GM18507 (cell line): ENCODE data around the gene TANC1.

Experiments
- DNase-seq: peaks from one replicate; pipeline ENCODE4 v3.0.0; 2011; ENCODE audit warnings: low read depth; ENCODE audit not compliant: insufficient read length; ENCODE audit errors: extremely low spot score
- FAIRE-seq: peaks from 2 replicates; lab custom pipeline; 2011; peaks lifted over from hg19 to GRCh38; lab: Jason Lieb, UNC

TANC1 gene

DNA sequence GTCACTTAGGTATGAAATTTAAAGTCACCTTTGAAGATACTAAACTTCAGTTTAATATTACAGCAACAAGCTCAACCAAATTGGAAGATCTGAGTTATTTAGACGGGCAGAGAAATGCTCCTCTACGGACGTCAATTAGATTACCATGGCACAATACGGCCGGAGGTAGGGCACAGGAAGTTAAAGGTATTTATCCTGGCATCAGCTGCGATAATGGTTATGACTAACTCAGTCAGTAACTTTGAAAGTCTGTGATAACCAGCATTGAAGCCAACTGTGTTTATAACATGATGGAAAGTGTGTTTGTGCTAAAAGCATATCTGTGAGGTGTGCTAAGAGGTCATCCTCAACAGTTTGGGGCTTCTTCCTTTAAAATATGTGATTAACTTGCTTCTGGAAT lies 200.7 kb downstream of the TANC1 start:
- no peak for FAIRE-seq

DNA sequence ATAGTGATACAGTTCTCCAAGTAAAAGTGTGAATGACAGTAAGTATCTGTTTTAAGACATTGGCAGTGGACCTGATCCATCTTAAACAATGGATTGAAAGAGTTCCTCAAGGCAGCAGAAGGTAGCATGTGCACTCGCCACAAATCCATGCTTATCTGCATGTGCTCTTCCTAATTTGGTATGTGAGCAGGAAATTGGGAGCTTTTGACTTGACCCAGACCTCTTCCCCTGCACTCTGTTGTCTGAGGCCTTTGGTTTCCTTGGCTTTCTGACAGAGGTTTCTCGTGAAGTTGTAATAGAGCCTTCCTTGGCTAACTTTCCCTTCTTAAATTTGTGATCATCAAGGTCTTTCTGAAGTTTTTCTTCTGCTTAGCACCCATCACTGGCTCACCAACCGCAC lies 204.0 kb downstream of the TANC1 start:
- FAIRE-seq = no peak

More for the DNA sequence above, 200.7 kb downstream of the TANC1 start:
- DNase-seq = no peak

DNA sequence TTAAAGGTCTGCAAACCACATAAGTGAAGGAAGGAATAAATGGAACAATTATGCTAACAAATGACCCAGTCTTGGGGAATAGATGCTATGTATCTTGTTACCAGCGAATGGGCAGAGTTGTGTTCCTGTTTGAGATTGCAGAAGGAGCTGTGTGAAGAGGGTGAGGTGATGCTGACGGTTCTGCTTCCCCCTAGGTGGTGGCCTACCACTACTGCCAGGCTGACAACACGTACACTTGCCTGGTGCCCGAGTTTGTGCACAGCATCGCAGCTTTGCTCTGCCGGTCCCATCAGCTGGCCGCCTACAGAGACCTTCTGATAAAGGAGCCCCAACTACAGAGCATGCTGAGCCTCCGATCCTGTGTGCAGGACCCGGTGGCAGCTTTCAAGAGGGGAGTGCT lies 206.3 kb downstream of the TANC1 start:
- DNase-seq = no peak
- FAIRE-seq = no peak

More for the DNA sequence above, 204.0 kb downstream of the TANC1 start:
- no peak for DNase-seq

DNA sequence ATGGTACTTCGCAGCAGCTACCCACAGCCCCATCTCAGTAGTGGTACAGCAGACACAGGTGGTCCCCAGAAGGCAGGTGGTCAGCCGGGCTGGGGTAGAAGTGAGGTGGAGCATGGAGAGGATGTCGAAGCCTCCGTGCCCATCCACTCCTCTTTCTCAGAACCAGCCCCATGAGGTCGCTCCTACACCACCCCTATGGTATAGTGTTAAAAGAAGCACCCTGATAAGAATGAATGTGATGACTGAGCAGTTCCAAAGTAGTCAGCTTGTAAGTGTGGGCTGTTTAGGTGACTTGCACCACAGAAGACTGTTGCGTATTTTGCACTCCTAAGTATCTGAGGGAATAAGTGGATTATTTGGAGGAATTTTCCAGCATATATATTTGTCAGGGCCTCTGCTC lies 206.7 kb downstream of the TANC1 start:
- DNase-seq (no peak), FAIRE-seq (no peak)

DNA sequence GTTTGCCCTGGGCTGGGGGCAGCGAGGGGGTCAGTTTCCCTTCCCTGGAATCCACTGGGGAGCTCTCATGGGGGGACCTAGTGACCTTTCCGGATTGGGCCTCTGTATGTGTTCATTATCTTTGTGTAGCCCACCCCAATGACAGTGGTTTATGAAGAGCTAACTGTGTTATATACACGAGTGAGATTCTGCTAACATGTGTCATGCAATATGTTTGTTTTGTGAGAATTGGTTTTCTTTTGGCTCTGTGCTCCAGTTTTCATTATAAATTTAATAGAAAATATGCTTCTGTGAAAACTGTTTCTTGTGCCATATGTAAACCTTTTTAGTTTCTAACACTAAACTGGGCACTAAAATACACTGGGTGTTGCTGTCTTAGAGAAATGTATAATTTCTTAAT lies 207.5 kb downstream of the TANC1 start:
- DNase-seq (no peak), FAIRE-seq (no peak)

DNA sequence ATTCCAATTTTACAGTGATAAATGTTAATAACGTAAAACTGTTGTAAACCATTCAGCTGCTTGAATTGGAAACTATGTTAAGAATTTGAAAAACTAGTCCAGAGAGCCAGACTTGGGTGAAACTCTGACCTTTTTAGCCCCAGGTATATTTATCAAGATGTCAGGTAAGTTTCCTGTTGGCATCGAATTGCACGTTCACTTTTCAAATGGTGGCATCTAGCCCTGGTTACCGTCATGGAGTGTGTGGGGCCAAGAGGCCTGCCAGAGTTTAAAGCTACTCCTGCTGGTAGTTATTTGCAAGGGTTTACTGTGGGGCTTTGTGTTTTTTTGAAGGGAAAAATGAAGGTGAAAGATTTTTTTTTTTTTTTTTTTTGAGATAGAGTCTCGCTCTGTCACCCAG lies 208.1 kb downstream of the TANC1 start:
- no peak for DNase-seq
- no peak for FAIRE-seq

DNA sequence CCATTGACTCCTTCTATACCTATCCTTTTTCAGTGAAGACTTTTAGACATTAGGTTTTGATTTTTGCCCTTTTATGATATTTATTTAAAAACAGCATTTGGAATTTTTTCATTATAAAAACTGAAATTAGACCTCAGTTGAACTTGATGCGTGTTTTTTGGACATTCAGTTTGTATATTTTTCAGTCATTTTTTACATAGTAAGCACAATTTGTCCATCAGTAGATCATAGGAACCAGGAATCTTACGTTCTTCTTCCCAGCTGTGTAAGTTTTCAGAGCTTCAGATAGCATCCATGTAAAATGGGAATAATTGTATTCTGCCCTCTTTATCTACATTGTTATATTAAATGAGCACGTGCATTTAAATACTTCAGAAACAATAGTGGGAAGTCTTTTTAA lies 208.9 kb downstream of the TANC1 start:
- DNase-seq (no peak), FAIRE-seq (no peak)

DNA sequence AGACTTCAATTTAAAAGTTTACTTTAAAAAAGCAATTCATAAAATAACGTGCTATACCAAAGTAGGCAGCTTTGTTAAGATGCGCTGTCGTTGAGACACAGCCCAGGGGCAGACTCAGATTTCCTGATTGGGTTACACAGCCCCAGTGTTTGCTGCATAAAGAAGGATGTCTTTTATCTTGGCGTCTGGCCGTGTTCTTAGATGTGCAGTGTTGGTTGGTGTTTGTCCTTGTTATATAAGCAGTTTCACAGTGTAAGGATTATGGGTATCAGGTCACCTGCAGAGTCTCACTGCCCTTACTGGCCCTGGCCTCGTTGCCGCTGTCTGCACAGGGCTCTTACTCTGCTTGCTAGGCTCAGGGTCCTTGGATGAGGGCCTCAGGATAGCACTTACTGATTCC lies 209.5 kb downstream of the TANC1 start:
- FAIRE-seq = no peak

DNA sequence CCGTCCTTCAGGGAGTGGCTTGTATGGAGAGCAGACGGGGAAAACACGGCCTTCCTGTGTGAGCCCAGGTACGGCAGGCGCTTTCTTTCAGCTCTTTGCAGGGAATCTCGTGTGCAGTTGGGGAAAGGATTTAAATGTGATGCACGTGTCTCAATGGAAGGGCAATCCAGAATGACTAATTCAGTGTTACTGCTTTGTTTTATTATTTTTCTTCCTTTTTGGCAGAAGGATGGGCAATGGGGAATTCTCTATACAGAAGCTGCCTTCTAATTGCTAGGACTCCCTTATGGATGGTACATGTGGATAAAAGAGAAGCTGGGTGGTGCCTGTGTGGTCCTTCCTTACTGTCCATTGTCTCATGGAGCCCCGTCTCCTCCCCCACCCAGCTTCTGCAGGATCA lies 210.7 kb downstream of the TANC1 start:
- no peak for FAIRE-seq
- no peak for DNase-seq

More for the DNA sequence above, 209.5 kb downstream of the TANC1 start:
- no peak for DNase-seq

DNA sequence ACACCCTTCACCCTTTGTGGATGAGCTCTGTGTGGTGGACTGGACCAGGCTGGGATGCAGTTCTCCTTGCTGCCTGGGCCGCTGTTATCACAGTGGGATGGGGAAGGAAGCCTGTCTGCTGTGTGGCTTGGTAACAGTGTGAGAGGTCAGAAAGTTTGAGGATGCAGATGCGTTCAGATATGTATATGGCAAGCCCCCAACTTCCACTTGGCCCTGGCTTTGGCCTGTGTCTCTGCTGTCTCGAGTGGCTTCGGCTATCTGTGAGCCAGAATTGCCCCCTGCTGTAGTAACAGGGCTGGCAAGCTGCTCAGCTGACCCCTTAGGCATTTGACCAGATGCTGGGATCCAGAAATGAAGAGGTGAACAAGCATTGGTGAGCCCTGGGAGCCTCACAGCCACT lies 211.3 kb downstream of the TANC1 start:
- FAIRE-seq (no peak), DNase-seq (no peak)

DNA sequence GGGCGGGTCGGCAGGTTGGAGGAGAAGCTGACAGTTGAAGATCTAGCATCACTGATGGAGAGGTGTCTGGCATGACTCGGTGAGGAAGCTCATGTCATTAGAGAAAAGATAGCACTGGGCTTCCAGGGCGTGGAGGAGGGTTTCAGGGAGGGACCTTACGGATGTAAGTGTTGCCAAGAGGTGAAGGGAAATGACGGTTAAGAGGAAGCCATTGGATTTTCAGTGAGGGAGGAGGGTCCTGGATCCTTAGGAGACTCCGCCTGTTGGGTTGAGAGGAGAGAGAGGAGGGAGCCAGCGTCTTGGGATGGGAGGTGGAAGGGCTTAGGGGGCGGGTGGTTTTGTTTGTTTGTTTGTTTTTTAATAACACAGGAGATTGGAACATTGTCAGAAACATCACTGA lies 214.9 kb downstream of the TANC1 start:
- DNase-seq = no peak
- FAIRE-seq = no peak

DNA sequence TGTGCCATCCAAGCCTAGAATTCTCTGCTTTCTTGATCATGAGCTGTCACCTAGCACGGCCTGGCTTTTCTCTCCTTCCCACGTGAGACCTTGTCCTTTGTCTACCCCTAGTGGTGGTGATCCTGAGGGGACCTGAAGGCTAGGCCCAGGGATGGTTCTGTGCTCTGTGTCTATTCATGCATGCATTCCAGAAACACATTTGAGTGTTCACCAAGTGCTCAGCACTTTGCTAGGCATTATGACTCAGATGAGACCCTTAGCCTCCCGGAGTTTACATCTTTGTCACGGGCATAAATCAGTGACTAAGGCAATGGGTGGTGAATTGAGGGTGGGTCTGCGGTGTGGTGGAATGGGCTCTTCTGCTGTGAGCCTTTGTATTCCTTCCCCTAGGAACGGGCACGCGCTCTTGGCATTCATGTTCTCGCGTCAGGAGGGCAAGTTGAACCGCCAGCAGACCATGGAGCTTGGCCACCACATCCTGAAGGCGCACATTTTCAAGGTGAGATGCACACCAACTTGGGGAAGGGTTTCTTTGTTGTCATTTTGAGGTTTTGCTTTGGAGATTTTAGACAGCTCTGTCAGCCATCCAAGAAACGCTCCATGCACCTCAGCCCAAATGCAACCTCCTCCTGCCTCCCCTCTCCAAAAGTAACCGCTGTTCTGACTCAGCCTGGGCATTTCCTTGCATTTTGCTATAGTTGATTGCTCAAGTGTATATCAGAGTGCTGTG lies 217.1 kb downstream of the TANC1 start:
- FAIRE-seq = peak; percentile 68
- DNase-seq = peak; percentile 32

DNA sequence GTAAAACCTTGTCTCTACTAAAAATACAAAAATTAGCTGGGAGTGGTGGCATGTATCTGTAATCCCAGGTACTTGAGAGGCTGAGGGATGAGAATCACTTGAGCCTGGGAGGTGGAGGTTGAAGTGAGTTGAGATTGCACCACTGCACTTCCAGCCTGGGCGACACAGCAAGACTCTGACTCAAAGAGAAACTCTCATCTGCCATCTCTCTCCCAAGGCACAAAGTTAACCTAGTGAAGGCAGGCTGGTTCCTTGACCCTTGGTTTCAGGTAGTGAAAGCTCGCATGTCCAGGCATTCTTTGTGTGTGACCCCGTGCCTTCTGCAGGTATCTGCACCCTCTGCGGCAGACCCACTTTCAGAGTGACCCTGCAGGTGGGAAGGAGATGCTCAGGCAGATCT lies 218.0 kb downstream of the TANC1 start:
- FAIRE-seq = peak; percentile 44
- no peak for DNase-seq

DNA sequence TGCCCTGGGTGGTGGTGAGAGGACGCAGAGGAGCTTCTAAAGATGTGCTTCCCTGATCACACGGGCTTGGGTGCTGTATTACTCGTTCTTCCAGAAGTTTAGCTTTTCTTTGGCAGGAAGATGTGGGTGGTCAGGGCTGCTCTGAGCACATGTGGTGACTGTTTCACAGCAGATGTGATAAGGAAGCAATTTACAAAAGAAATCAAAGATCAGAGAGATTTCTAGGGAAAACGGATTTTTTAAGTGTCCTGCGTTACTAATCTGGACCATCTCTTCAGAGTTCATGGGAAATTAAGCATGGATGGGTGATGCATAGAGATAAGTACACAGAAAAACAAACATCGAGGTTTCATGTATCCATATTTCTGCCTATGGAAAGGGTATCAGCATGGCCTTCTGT lies 218.7 kb downstream of the TANC1 start:
- DNase-seq = no peak
- FAIRE-seq = no peak

DNA sequence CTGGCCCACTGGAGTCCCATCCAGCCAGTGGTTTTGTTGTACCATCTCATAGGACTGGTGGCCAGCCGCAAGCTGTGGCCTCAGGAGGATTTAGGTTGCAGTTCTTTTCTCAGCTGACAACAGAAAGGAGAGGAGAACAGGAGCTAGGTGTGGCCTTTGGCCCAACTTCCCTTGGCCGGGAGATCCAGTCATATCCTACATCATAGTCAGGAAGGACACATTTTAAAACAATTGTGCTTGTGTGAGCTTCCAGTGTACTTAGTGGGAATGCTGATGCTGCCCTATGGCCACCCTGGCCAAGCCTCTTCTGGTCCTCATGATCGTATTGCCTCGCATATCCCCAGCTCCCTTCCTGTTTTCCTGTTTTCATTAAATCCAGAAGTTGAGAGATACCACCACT lies 220.0 kb downstream of the TANC1 start:
- DNase-seq (no peak), FAIRE-seq (no peak)

DNA sequence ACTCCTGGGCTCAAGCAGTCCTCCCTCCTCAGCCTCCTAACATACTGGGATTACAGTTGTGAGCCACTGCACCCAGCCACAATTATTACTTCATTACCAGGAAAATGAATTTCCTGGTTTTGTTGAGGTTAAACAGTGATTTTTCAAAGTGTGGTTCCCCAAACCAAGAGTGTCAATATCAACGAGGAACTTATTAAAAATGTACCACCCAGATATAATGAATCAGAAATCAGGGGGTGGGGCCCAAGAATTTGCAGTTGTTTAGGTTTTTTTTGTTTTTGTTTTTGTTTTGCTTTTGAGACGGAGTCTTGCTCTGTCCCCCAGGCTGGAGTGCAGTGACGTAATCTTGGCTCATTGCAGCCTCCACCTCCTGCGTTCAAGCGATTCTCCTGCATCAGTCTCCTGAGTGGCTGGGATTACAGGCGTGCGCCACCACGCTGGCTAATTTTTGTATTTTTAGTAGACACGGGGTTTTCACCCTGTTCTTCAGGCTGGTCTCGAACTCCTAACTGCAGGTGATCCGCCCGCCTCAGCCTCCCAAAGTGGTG lies 224.0 kb downstream of the TANC1 start:
- no peak for DNase-seq
- FAIRE-seq = no peak

DNA sequence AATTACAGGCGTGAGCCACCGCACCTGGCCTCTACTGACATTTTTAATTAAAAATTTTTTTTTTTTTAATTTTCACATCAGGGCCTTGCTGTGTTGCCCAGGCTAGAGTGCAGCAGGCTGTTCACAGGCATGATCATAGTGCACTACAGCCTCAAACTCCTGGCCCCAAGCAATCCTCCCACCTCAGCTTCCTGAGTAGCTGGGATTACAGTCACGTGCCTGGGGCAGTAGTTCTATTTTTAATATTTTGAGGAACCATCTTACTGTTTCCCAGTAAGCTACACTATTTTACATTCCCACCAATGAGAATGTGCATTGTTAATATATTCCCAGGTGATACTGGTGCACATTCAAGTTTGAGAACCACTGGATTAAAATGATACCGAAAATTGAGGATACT lies 225.4 kb downstream of the TANC1 start:
- FAIRE-seq (no peak), DNase-seq (no peak)

DNA sequence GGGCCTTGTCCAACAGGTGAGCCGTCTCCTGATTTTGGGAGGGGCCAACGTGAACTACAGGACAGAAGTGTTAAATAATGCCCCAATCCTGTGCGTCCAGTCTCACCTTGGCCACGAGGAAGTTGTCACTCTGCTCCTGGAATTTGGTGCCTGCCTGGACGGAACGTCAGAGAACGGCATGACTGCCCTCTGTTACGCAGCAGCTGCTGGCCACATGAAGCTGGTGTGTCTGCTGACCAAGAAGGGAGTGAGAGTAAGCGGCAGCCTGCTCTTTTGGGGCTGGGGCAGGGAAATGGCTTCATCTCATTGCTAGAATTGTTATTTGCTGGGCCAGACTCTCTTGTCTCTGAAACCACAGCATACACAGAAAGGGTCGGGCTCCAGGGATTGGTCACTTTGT lies 225.8 kb downstream of the TANC1 start:
- FAIRE-seq = no peak
- DNase-seq = no peak

DNA sequence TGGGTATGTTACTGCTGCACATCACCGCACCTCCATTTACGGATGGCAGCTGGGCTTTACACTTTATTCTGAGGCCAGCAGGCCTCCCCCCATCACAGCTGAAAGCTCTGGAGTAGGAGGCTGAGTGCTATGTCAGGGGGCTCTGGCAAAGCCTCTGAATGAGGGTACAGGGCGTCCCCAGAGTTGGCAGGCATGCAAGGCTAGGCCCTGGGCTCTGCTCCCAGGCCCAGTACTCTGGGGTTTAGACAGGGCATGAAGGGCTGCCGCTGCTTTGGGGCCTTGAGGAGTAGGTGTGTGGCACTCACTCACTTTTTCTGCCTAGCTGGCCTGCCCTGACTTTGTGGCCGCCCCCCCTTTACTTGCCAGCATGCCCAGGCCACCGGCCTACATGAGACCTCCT lies 227.3 kb downstream of the TANC1 start:
- FAIRE-seq = no peak

DNA sequence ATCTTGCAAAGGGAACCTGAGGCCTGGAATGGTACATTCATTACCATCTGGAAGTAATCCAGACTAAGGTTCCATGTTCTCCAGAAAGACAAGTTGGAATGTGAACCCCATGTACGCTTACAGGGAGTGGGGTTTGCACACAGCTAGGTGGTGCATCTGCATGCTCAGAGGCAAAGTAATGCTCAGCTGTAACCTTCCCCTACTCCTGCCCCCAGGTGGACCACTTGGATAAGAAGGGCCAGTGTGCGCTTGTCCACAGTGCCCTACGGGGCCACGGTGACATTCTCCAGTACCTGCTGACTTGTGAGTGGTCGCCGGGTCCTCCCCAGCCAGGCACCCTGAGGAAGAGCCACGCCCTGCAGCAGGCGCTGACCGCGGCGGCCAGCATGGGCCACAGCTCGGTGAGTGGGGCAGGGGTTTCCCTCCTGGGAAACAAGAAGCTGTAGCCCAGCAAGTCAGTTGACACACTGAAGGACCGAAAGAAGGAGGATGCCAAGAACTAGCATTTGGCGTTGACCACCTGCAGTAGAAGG lies 228.0 kb downstream of the TANC1 start:
- FAIRE-seq (no peak), DNase-seq (no peak)

More for the DNA sequence above, 227.3 kb downstream of the TANC1 start:
- no peak for DNase-seq

DNA sequence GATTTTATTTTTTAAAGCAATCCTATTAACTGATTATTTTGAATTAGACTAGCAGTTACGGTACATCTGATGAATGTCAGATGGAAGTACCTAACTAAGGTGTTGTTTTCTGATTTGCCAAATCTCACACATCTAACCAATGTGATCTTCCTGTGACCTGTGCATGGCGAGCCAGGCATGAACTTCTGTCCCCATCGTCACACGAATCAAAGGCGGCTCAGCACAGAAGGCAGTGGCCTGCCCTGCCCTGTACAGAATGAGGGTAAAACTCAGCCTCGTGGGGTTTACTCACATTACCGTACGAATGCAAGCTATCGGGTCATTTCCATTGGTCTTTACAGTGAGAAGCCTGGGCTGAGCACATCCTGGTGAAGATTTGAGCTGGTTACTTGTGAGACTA lies 230.8 kb downstream of the TANC1 start:
- FAIRE-seq = no peak
- no peak for DNase-seq
